Esophagus squamous epithelium (tissue), 4 donors: ENCODE data around the gene LEPROT.

Experiments used
- POLR2A ChIP-seq, 4 donors: fragments of 450-650 bp; IDR thresholded peaks; one replicate each; pipeline ENCODE4 v1.6.1; 2017; ENCODE audit warnings: antibody characterized with exemption in 4 of 4, mild to moderate bottlenecking in 4 of 4, moderate library complexity in 3 of 4
- TF ChIP-seq, protein P1 (sequence below), 6 experiments: fragments of 450-650 bp in 4 of 6; fragments of 200-600 bp in 2 of 6; sonication (generic) in 2 of 6; IDR thresholded peaks; one replicate each; pipeline ENCODE4 v1.5.1; 2016 to 2019; ENCODE audit warnings: antibody characterized with exemption in 6 of 6, mild to moderate bottlenecking in 4 of 6, moderate library complexity in 4 of 6

DNA sequence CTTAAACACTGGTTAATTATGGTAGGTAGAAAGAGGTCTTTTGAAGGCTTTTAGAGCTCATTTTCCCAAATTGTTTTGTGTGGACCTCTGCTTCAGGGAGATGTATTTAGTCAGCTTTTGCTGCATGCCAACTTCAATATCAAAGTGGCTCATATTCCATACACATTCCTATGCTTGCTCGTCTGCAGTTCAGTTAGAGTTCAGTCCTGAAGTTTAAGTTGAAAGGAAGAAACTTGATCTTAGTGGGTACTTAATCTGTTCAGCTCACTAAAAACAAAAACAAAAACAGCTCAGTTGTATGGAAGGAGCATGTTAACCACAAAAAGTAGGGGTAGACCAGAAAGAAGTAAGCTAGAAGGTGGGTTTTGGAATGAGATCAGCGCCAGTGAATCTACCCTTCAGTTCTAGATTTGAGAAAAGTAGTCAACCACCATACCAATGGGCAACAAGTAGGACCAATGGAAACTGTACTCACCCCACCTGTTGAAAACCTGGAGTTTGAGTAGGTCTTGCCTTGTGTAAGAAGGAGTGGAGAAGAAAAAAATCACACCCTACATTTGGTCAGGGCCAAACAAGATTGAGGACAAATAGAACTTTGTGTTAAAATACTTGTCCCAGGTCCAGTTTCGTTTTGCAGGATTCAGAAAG, 58.0 kb downstream of the LEPROT start:
- TF ChIP-seq, protein P1, sequence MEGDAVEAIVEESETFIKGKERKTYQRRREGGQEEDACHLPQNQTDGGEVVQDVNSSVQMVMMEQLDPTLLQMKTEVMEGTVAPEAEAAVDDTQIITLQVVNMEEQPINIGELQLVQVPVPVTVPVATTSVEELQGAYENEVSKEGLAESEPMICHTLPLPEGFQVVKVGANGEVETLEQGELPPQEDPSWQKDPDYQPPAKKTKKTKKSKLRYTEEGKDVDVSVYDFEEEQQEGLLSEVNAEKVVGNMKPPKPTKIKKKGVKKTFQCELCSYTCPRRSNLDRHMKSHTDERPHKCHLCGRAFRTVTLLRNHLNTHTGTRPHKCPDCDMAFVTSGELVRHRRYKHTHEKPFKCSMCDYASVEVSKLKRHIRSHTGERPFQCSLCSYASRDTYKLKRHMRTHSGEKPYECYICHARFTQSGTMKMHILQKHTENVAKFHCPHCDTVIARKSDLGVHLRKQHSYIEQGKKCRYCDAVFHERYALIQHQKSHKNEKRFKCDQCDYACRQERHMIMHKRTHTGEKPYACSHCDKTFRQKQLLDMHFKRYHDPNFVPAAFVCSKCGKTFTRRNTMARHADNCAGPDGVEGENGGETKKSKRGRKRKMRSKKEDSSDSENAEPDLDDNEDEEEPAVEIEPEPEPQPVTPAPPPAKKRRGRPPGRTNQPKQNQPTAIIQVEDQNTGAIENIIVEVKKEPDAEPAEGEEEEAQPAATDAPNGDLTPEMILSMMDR (IDR thresholded peaks at IDR 0.05), result no peak
- TF ChIP-seq POLR2A (IDR thresholded peaks at IDR 0.05), result no peak
